HG03196 (cell line): ENCODE results near the gene MORN5.

Experiments
- ATAC-seq: cut with Tn5 transposase; IDR thresholded peaks from one replicate; pipeline ENCODE4 v1.9.1; 2021; ENCODE audit not compliant: unreplicated experiment

Gene MORN5

DNA sequence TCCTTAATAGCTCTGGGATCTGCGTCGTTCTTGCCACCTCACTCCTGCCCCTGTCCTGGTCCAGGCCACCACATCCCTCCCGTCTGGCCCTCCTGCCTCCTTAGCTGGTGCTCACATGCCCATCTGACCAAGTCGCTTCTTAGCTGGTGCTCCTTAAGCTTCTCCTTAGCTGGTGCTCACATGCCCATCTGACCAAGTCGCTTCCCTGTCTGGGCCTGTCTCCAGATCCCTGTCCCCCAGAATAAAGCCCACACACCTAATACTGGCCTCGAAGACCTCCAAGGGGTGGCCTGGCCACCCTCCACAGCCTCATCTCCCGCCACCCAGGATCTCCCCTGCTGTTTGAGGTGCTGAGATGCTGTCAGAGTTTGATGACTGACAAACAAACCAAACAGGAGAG is 35.2 kb upstream of the MORN5 start:
- no peak for ATAC-seq

DNA sequence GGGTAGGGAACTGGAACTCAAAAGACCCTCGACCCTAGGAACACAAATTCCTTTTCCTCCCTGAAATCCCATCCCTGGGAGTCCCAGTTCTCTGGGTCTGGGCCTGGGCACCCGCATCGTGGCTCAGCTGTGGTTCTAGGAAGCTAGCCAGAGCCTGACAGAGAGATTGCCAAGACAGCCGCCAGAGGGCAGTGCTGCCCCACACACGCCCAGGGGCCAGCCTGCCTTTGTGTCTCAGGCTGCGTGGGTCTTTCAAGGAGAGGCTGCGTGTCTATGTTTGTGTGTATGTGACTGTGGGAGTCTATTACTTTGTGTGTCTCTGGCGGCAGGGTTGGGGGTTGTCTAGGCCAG is 34.6 kb upstream of the MORN5 start:
- no peak for ATAC-seq

DNA sequence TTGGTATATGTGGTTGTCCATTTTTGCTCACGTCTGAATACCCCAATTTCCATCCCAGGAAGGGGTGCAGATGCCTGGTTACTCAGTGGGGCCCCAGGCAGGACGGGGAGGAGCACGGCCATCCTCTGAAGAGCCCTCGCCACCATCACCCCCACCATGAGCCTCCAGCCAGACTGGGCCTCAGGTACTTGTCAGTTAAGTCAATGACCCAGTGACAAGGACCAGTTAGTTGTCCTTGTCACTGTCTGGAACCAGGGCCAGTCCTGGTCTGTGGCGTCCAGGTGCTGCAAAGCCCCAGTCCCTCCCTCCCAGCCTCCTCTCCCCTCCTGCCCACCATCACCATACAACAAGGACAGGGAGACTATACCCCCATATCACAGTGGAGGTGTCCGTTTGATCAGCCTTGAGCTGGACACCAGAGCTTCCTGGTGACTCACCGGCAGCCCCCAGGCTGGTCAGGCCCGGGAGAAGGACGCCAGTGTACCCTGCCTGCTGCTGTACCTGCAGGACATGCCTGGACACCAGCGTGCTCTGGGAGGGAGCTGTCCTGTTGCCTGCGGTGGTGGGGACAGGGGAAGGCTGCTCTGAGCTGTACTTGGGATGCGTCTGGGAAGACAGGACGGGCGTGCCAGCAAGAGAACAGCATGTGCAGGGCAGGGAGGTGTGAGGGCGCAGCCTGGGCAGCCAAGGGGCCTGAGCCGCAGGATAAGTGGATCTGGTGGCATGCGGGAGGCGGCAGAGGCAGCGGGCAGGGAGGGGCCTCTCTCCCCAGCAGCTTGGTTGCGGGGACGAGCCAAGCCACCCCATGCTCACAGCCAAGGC is 34.0 kb upstream of the MORN5 start:
- ATAC-seq, result no peak

DNA sequence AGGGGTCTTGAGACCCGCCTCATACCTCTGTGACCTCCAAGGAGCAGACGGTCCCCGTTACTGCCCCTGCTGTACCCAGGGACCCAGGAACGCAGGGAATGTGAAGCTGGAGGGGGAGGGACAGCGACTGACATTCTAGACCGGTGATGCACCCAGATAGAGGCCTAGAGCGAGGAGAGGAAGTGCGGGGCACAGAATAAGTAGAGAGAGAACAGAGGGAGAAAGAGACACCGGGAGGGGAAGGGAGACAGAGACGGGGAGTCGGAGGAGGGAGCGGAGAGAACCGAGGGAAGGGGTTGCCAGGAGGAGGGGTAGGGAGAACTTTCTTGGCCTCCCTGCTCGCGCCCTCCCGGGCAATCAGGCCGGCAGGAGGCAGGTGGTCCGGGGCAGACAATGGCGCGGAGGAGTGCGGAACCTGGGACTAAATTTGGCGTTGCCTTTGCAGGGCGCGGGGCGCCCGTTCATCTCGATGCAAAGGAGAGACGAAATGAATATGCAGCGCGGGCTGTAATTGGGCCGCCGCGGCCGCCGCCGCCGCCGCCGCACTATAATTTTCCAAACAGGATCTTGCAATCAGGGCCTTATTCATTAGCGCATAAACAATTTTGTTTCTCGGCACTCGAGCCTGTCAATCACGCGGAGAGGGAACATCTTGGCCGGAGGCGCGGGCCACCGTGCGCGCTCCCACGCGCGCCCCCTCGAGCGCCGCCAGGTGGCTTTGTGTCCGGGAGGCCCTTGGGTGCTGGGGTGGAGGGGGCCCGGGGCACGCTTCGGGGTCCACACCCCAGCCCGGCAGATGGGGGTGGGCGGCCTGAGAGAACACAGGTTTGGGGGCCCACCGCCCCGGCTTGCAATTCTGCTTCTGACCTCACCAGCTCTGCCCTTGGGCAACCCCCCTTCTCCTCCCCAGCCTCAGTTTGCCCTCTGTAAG is 33.1 kb upstream of the MORN5 start:
- ATAC-seq, result no peak

DNA sequence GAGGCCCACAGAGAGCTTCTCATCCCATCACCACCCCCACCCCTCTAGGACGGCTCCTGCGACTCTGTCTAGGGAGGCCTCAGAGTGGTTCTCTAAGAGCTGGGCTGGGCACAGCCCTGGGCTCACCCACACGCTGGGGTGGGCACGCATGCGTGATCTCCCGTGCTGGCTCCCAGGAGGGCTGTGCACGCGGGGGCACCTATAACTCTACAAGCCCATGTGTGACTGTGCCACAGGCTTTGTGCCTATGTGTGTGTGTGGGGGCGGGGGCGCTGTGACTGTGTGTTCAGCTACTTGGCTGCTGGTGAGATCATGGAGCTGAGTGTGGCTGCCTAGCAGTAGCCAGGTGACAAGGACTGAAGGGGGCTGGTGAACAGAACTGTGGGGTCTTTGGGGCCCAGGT is 32.3 kb upstream of the MORN5 start:
- no peak for ATAC-seq

DNA sequence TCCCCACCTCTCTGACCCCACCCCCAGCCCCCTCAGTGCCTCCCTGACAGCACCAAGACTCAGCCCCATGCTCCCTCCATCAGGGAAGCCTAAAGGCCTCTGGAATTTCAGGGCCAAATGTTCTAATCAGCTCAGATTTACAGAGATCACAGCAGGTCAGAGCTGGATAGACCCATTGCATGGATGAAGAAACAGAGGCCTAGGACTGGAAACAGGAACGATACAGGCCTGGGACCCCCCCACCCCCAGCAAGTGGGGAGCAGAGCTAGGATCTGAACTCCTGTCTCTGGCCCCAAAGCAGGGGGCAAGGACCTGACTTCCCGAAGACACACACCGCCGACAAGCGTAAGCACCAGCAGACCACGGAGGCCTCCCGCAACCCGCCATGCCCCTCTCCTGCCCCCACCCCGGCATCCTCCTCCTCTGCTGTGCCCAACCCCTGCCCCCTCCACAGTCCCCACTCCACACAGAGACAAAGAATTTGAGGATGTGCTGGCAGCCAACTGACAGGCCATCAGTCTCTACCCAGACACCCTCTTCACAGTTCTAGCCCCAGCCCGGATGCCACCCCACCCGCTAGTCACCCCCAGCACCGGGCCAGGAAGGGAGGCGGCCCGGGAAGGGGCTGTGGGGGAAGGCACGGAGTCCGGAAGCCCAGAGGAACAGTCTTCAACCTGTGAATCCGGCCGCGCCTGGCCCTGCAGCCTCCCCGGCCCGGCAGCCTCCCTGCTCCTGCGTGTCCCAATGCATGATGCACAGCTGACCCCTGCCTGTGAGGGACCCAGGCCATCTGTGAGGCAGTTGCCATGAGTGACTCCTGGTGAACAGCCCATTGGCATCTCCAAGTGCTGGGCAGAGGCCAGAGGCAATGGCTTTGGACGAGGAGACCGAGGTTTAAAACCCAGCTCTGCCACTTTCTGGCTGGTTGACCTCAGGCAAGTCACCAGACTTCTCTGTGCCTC is 31.4 kb upstream of the MORN5 start:
- ATAC-seq, result no peak

DNA sequence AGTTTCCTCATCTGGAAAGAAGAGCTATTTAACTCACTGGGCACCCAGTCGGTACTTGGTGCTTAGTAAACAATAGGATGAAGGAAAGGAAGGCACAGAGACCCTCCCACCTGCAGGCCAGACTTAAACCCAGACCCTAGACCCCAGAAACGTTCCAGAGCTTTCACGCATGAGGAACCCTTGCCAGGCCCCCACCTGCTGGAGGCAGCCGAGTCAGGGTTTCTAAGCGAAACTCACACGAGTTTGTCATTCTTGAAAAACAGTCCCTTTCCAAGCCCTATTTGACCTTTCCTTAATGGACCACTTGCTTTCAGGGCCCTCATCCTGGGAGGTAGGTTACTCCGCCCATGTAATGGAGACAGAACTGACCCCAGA is 30.8 kb upstream of the MORN5 start:
- ATAC-seq, result no peak

DNA sequence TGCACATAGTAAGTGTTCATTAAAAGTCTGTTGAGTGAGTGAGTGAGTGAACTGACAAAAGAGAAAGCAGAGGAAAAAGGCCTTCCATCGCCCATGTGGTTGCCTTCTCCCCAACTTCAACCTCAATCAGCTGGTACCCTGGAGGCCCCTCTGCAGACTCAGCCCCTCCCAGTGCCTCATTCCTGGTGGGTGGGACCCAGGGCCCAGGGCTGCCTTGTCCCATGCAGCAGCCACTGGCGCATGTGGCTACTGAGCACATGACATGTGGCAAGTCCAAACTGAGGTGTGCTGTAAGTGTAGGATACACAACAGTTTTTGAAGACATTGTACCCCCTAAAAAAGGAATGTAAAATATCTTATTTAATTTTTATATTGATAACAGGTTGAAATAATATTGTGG is 29.7 kb upstream of the MORN5 start:
- ATAC-seq, result no peak

DNA sequence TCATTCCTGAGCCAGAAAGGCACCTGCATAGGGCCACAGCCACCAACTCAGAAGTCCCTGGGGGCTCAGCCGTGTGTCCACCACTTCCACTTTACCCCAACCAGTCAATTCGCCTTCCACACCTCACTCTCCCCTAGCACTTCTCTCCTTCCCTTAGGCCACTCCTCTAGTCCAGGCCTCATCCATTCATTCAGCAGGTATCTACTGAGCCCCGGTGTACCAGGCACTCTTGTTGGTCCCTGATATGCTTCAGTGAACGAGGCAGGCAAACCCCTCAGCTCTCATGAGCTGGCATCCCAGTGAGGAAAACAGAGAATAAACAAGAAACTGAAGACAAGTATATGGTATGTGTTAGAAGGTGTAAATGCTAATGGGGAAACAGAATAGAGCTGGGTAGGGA is 28.9 kb upstream of the MORN5 start:
- no peak for ATAC-seq

DNA sequence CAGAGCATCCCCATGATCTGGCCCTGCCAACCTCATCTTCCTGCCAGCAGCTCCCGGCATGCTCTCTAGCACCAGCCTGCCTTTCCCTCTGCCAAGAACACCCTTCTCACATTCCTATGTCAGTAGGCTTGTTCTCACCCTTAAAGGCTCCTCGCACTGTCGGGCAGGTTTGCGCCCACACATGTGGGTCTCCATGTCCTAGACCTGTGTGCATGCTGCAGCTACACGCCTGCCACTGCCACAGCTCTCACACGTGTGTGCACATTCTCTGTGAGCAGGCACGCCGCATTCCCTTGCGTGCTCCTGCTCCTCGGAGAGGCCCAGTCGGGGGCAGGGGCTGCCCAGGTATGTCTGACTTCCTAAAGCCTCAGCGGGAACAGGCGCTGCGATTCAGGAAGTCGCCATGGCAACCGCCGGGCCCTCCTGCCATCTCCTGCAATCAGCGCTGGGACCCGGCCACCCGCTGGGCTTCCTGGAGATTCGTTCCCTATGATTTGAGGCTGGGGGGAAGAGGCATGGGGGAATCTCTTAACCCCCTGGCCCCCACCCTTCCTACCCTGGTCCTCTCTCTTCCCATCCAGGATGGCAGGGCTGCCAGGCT is 28.2 kb upstream of the MORN5 start:
- no peak for ATAC-seq

DNA sequence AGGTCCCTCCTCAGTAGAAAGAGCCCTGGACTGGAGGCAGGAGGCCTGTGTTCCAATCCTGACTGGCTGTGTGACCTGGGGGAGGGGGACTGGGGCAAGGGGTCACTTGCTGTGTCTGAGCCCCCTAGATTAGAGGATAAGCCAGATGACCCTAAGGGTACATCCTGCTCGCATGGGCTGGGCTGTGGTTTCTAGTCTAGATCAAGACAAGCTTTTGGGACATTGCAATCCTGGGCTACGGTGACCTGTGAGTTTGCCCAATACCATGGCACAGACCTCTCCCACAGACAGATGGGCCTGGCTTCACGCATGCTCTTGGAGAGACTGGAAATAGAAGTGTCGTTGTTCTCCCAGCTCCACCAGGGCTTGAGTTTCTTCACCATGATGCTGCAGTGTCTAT is 27.2 kb upstream of the MORN5 start:
- no peak for ATAC-seq

DNA sequence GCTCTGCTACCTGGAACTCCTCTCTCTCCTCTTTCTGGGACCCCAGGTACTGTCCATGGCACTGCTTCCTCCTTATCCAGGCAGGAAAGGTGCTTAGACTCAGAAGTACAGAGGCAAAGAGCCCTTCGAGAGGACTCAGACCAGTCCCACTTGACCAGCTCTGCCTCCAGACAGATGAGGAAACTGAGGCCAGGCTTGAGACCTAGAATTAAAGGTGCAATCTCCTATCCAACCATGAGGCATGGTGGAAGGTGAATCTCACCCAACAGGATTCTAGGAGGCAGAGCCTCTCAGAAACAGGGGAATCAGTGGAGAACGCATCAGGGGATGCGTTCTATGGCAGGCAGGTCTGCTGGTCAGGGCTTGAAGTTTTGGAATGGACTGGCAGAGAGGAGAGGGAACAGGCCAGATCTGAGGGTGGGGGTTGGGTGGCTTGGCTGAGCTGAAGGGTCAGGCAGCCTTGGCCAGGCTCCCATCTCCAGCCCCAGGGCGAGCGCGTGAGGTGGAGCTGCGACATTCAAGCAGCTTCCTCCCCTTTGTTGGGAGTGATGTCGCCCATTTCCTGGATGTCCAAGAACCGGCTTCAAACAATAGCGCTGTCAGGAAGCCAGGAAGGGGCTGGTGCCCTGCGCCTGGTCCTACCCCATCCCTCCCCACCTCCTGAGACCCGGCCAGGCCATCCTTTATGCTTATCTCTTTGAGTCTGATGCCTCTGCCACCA is 26.3 kb upstream of the MORN5 start:
- ATAC-seq, result no peak

DNA sequence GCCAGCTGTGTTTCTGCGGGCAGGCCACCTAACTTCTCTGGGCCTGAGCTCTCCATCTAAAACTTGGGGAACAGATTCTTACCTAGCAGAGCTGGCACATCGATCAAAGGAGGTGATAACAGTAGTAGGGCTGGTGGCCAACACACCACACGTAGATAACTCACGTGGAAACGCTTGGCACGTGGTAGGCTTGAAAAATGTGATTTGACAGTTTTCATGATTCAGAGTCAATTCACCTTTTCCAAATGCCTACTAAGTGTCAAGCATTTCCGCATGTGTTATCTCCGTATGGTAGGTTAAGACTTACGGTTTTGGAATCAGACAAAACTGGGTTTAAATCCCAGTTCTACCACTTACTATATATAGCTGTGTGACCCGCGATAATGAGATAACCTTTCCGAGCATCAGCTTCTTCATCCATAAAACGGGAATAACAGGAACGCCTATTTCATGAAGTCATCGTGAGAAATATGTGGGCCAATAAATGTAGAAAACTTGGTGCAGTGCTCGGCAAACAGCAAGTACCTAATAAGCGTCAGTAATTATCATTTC is 25.6 kb upstream of the MORN5 start:
- ATAC-seq, result no peak

DNA sequence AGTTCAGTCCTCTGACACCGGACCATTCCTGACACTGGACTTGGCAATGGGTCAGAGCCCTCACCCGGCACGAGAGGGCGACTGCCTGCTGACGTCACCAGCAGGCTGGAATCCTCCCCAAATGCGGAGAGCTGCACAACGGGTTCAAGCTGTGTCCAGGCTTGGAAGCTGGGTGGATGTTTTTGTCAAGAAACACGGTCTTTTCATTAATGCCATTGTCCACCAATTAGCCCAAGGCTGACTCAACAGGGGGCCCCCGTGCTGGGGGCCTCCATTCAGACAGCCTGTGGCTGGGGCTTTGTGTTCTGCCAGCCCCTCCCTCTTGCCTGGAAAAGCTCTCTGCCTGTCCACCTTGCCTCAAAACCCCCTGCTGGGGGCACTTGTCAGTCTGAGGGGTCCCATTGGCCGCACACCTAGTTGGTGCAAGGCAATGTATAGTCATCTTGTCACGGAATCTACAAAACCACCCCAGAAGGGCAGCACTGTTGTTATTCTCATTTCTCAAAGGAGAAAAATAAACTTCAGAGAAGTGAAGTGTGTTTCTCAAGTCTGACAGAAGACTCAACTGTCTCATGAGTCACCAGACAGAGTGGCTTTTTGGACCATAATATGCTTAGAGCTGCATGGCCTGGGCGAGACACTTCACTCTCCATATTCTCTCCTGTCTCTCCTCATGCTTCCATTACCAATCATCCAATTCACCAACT is 24.7 kb upstream of the MORN5 start:
- ATAC-seq, result no peak

DNA sequence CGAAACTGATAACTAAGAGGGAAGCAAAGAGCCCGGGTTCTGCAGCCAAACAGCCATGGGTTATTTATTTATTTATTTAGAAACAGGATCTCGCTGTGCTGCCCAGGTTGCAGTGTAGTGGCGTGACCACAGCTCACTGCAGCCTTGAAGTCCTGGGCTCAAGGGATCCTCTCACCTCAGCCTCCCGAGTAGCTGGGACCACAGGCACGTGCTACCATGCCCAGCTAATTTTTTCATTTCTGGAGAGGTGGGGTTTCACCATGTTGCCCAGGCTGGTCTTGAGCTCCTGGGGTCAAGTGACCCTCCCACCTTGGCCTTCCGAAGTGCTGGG is 24.2 kb upstream of the MORN5 start:
- ATAC-seq, result no peak

DNA sequence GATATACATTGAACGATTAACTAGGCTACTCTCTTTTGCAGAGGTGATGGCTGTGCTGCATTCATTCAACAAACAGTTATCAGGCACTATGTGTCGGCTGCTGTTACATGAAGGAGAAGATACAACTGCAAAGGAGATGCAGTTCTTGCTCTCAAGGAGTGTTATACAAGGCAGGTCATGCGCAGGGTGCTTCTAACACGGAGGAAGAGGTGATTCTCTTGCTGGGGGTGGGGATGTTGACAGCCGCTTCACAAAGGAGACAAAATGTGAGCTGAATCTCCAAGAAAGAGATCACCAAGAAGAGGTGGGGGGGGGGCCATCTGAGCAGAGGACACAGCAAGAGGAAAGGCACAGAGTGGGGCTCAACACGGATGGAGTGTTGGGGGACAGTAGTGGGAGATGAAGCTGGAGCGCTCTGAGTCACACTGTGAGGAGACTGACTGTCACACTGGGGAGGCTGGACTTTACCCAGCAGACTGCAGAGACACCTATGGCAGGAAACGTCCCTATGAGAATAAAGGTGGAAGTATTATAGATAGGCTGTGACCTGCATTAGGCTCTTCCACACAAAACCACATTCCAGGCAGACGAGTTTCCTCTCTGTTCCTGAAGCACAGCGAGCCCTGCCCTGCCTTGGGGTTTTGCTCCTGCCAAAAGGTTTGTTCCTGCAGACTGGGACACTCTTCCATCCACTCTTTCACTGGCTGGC is 21.0 kb upstream of the MORN5 start:
- ATAC-seq, result no peak

DNA sequence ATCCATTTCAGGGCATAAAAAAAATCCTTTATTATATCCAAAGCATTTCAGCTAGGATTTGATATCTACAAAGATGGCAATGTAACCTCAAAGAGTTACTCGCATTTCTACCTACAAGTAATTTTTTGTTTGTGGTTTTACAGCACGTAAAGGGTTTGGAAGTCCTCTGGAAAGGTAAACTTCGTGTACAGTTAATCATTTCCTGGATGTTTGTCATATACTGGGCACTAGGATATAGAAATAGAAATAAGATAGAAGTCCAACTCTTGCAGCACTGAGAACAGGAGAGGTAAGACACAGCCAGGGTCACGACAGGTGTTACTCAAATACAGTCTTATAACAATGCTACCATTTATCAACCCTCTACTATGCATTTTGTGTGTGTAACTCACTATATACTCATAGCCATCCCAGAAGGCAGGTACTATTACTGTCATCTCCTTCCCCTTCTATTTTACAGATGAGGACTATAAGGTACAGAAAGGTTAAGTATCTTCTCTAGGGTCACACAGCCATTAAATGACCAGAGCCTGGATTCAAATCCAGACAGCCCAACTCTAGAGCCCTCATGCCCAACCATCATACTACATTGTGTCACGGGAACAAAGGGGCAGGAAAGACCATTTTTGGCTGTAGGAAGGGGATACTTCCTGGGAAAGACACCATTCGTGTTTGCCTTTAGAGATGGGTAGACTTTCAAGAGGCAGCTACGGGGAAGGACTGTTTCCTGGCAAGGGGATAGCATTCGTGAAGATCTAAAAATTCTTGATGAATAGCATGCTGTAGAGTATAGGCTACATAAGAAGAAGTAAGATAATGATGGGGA is 19.1 kb upstream of the MORN5 start:
- no peak for ATAC-seq

DNA sequence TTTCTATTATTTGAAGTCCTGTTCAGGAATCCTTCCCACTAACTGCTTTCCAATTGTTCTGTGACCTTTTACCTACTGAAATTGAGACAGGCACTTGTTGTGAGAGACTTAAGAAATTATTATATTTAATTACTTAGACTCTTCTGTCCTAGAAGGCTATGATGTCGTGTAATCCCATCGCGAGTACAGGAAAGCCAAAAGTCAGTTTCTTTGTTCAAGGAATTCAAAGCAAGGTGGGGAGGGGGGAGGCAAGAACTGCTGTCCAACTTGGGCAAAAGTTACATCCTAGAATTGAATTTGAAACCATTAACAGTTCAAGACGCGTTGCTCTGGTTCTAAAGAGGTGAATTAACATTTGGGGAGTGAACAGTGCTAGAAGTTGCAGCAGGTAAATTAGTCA is 18.0 kb upstream of the MORN5 start:
- ATAC-seq, result no peak
